WTC11 (cell line): ENCODE measurements around the gene GALNT12. TPM values are rescaled to one million over a fixed set of nuclear protein-coding genes. Genes with fewer than 3 reads are reported as not detected.

Experiments
- ATAC-seq: fragments of 200-7000 bp; cut with Tn5 transposase; 2 replicates; pipeline ENCODE4 v1.10.0; 2021; ENCODE audit warnings: mild to moderate bottlenecking, moderate library complexity
- CTCF ChIA-PET: fragments of 300-600 bp; sonication (Branson Sonifier 250); formaldehyde crosslinking; loops from one replicate; lab custom pipeline; 2021; ENCODE audit warnings: antibody characterized with exemption; lab: Charles Lee
- POLR2A ChIA-PET: fragments of 350-600 bp; sonication (Branson Sonifier 250); formaldehyde crosslinking; loops from one replicate; lab custom pipeline; 2021; ENCODE audit warnings: antibody characterized with exemption; lab: Charles Lee
- DNase-seq: peaks from one replicate; pipeline ENCODE4 v3.0.0; 2021; ENCODE audit warnings: low spot score
- H3K27ac Mint-ChIP-seq: 2 replicates; pipeline ENCODE4 v1.8.0; 2021; ENCODE audit warnings: mixed read lengths
- H3K27me3 Mint-ChIP-seq: 2 replicates; pipeline ENCODE4 v1.8.0; 2021; ENCODE audit warnings: low read depth, mild to moderate bottlenecking, moderate library complexity, mixed read lengths
- H3K36me3 Mint-ChIP-seq: 2 replicates; pipeline ENCODE4 v1.8.0; 2021; ENCODE audit warnings: mixed read lengths
- H3K4me1 Mint-ChIP-seq: 2 replicates; pipeline ENCODE4 v1.8.0; 2022; ENCODE audit warnings: mixed read lengths
- H3K4me3 Mint-ChIP-seq: 2 replicates; pipeline ENCODE4 v1.8.0; 2021; ENCODE audit warnings: mild to moderate bottlenecking, moderate library complexity, mixed read lengths
- H3K9me3 Mint-ChIP-seq: 2 replicates; pipeline ENCODE4 v1.8.0; 2021; ENCODE audit warnings: mixed read lengths
- ATF3 ChIP-seq: sonication (generic); formaldehyde crosslinking; conservative IDR thresholded peaks from 2 replicates; pipeline ENCODE4 v1.8.1; 2022; ENCODE audit warnings: mild to moderate bottlenecking, missing genetic modification reagents
- ATF6 ChIP-seq: sonication (generic); formaldehyde crosslinking; IDR thresholded peaks from 2 replicates; pipeline ENCODE4 v1.8.1; 2023; ENCODE audit warnings: mild to moderate bottlenecking, missing genetic modification reagents
- E2F4 ChIP-seq: sonication (generic); formaldehyde crosslinking; IDR thresholded peaks from 2 replicates; pipeline ENCODE4 v1.8.1; 2022; ENCODE audit warnings: low read depth, mild to moderate bottlenecking, moderate library complexity, missing genetic modification reagents, borderline replicate concordance
- EMX1 ChIP-seq: fragments of 250-450 bp; sonication (Bioruptor Pico); IDR thresholded peaks from 2 replicates; pipeline ENCODE4 v1.8.0; 2021; ENCODE audit warnings: mild to moderate bottlenecking
- ESRRA ChIP-seq: sonication (generic); formaldehyde crosslinking; IDR thresholded peaks from 2 replicates; pipeline ENCODE4 v1.8.1; 2022; ENCODE audit warnings: mild to moderate bottlenecking, missing genetic modification reagents, borderline replicate concordance
- FOXP4 ChIP-seq: sonication (generic); formaldehyde crosslinking; IDR thresholded peaks from 2 replicates; pipeline ENCODE4 v1.8.0; 2022; ENCODE audit warnings: mild to moderate bottlenecking, missing genetic modification reagents
- GRHL2 ChIP-seq: fragments of 250-450 bp; sonication (Bioruptor Pico); IDR thresholded peaks from 2 replicates; pipeline ENCODE4 v1.8.0; 2022; ENCODE audit warnings: mild to moderate bottlenecking, moderate library complexity; ENCODE audit not compliant: insufficient replicate concordance, severe bottlenecking
- GTF2I ChIP-seq: fragments of 250-450 bp; sonication (Bioruptor Pico); conservative IDR thresholded peaks from 2 replicates; pipeline ENCODE4 v1.4.0; 2021; ENCODE audit warnings: mild to moderate bottlenecking
- HMGXB4 ChIP-seq: sonication (generic); formaldehyde crosslinking; IDR thresholded peaks from 2 replicates; pipeline ENCODE4 v1.8.1; 2023; ENCODE audit warnings: mild to moderate bottlenecking, moderate library complexity, missing genetic modification reagents
- JUN ChIP-seq: sonication (generic); formaldehyde crosslinking; IDR thresholded peaks from 2 replicates; pipeline ENCODE4 v1.8.0; 2023; ENCODE audit warnings: mild to moderate bottlenecking, missing genetic modification reagents
- NFATC4 ChIP-seq: fragments of 250-450 bp; sonication (Bioruptor Pico); IDR thresholded peaks from 2 replicates; pipeline ENCODE4 v1.9.0; 2021; ENCODE audit warnings: mild to moderate bottlenecking
- NFYB ChIP-seq: sonication (generic); formaldehyde crosslinking; conservative IDR thresholded peaks from 2 replicates; pipeline ENCODE4 v1.8.0; 2022; ENCODE audit warnings: low read depth, missing genetic modification reagents
- PRDM15 ChIP-seq: sonication (generic); formaldehyde crosslinking; IDR thresholded peaks from 2 replicates; pipeline ENCODE4 v1.8.0; 2022; ENCODE audit warnings: missing genetic modification reagents
- PREB ChIP-seq: sonication (generic); formaldehyde crosslinking; IDR thresholded peaks from 2 replicates; pipeline ENCODE4 v1.8.1; 2022; ENCODE audit warnings: mild to moderate bottlenecking, missing genetic modification reagents, moderate library complexity, borderline replicate concordance
- ZNF219 ChIP-seq: sonication (generic); formaldehyde crosslinking; IDR thresholded peaks from 2 replicates; pipeline ENCODE4 v1.8.0; 2023; ENCODE audit warnings: missing genetic modification reagents, mild to moderate bottlenecking, borderline replicate concordance
- ZNF281 ChIP-seq: sonication (generic); formaldehyde crosslinking; IDR thresholded peaks from 2 replicates; pipeline ENCODE4 v1.8.0; 2023; ENCODE audit warnings: mild to moderate bottlenecking, missing genetic modification reagents
- ZNF423 ChIP-seq: fragments of 250-450 bp; sonication (Bioruptor Pico); IDR thresholded peaks from 2 replicates; pipeline ENCODE4 v2.1.2; 2022; ENCODE audit warnings: mild to moderate bottlenecking, moderate library complexity
- ZNF512 ChIP-seq: sonication (generic); formaldehyde crosslinking; IDR thresholded peaks from 2 replicates; pipeline ENCODE4 v1.8.1; 2022; ENCODE audit warnings: missing genetic modification reagents, borderline replicate concordance
- ZNF671 ChIP-seq: fragments of 250-450 bp; sonication (Bioruptor Pico); IDR thresholded peaks from 2 replicates; pipeline ENCODE4 v1.8.0; 2021; ENCODE audit warnings: mild to moderate bottlenecking
- total RNA-seq: library from RNA; stranded (reverse); gene quantifications from 3 replicates; pipeline ENCODE4 v1.2.3, GENCODE V29; 2021

Gene GALNT12
- total RNA-seq, 1 experiment from 2014 or later, result 19.3 TPM

- Mint-ChIP-seq H3K27ac (no peak overlapping the region), H3K4me1 (no peaks in the 10 kb centered on the region), H3K9me3 (no peaks in the 10 kb centered on the region), H3K27me3 (no peaks in the 10 kb centered on the region), H3K36me3 (no peaks in the 10 kb centered on the region), H3K4me3 (no peak overlapping the region)
- TF ChIP-seq GRHL2 (CRISPR knock-in tag) (no peak), ZNF512 (CRISPR knock-in tag) (no peak), EMX1 (no peak), GTF2I (CRISPR knock-in tag) (no peak), FOXP4 (CRISPR knock-in tag) (no peak), ZNF671 (CRISPR knock-in tag) (no peak), NFATC4 (CRISPR knock-in tag) (no peak), ZNF423 (no peak), PREB (no peak), E2F4 (CRISPR knock-in tag) (no peak), HMGXB4 (CRISPR knock-in tag) (no peak), ATF6 (CRISPR knock-in tag) (no peak), NFYB (CRISPR knock-in tag) (no peak), PRDM15 (CRISPR knock-in tag) (no peak), ATF3 (CRISPR knock-in tag) (no peak), ZNF281 (CRISPR knock-in tag) (no peak), JUN (no peak), ZNF219 (CRISPR knock-in tag) (no peak), ESRRA (CRISPR knock-in tag) (no peak)
- CTCF ChIA-PET, result no interaction called here
- POLR2A ChIA-PET, result no interaction called here
- DNase-seq (no peak), ATAC-seq (no peak)
Measured at GRCh38 chr9:98880311-98881015, 73.0 kb downstream of the GALNT12 start.
